Activated CD8-positive, alpha-beta memory T cell treated with anti-CD3 and anti-CD28 coated beads for 1 hour (primary cell): ENCODE data around the gene STK32B.

Experiments
- DNase-seq, 2 donors: peaks; one replicate each; pipeline ENCODE4 v3.0.0-alpha.2; 2020; ENCODE audit warnings: low read depth in 1 of 2; ENCODE audit errors: extremely low read depth in 1 of 2

Gene STK32B

GRCh38 chr4:5338531-5338930 is 287.3 kb downstream of the STK32B start:
- DNase-seq: no peak

- no peak for DNase-seq
Observed at GRCh38 chr4:5340991-5341451, 289.7 kb downstream of the STK32B start.

GRCh38 chr4:5341526-5341925 is 290.2 kb downstream of the STK32B start:
- no peak for DNase-seq

- no peak for DNase-seq
Observed at GRCh38 chr4:5355846-5356245, 304.6 kb downstream of the STK32B start.

GRCh38 chr4:5357870-5358269 is 306.6 kb downstream of the STK32B start:
- no peak for DNase-seq

- DNase-seq: no peak
Observed at GRCh38 chr4:5361968-5362367, 310.7 kb downstream of the STK32B start.

GRCh38 chr4:5364406-5364805 is 313.1 kb downstream of the STK32B start:
- DNase-seq: no peak

- no peak for DNase-seq
Observed at GRCh38 chr4:5365071-5366008, 314.1 kb downstream of the STK32B start.

GRCh38 chr4:5366009-5366386 is 314.7 kb downstream of the STK32B start:
- no peak for DNase-seq

GRCh38 chr4:5366421-5366820 is 315.1 kb downstream of the STK32B start:
- no peak for DNase-seq

GRCh38 chr4:5368426-5368825 is 317.1 kb downstream of the STK32B start:
- no peak for DNase-seq

- no peak for DNase-seq
Observed at GRCh38 chr4:5370286-5370685, 319.0 kb downstream of the STK32B start.

- DNase-seq: no peak
Observed at GRCh38 chr4:5371415-5372190, 320.3 kb downstream of the STK32B start.

- DNase-seq: no peak
Observed at GRCh38 chr4:5372198-5372597, 320.9 kb downstream of the STK32B start.

- no peak for DNase-seq
Observed at GRCh38 chr4:5373327-5373726, 322.0 kb downstream of the STK32B start.

- no peak for DNase-seq
Observed at GRCh38 chr4:5374592-5374991, 323.3 kb downstream of the STK32B start.

GRCh38 chr4:5374994-5375393 is 323.7 kb downstream of the STK32B start:
- DNase-seq: no peak

- no peak for DNase-seq
Observed at GRCh38 chr4:5376015-5376414, 324.7 kb downstream of the STK32B start.

- DNase-seq: no peak
Observed at GRCh38 chr4:5378002-5378401, 326.7 kb downstream of the STK32B start.

- DNase-seq: no peak
Observed at GRCh38 chr4:5379895-5380294, 328.6 kb downstream of the STK32B start.

- no peak for DNase-seq
Observed at GRCh38 chr4:5381961-5382441, 330.7 kb downstream of the STK32B start.
